IPS DF 19.7 (cell line): ENCODE results near the gene ADAM11.
"Not testable (repeated sequence)": the region's sequence is repeated elsewhere in the genome, so short reads cannot be mapped to it uniquely, and the experiment has no call there.

Experiments used
- DNase-seq: peaks from one replicate; pipeline ENCODE4 v3.0.0-alpha.2; 2013; ENCODE audit warnings: low read depth, low spot score

ADAM11 gene

GRCh38 chr17:44794851-44795413 is 36.1 kb downstream of the ADAM11 start:
- no peak for DNase-seq

GRCh38 chr17:44795421-44795820 is 36.6 kb downstream of the ADAM11 start:
- DNase-seq, result no peak

- no peak for DNase-seq
Observed at GRCh38 chr17:44795928-44796327, 37.1 kb downstream of the ADAM11 start.

GRCh38 chr17:44796731-44797130 is 37.9 kb downstream of the ADAM11 start:
- no peak for DNase-seq

GRCh38 chr17:44797802-44798201 is 39.0 kb downstream of the ADAM11 start:
- DNase-seq, result no peak

- DNase-seq, result no peak
Observed at GRCh38 chr17:44798356-44798755, 39.6 kb downstream of the ADAM11 start.

GRCh38 chr17:44801880-44802279 is 43.1 kb downstream of the ADAM11 start:
- no peak for DNase-seq

- no peak for DNase-seq
Observed at GRCh38 chr17:44804302-44805089, 45.7 kb downstream of the ADAM11 start.

- no peak for DNase-seq
Observed at GRCh38 chr17:44807093-44807816, 48.5 kb downstream of the ADAM11 start.

GRCh38 chr17:44807817-44808155 is 49.0 kb downstream of the ADAM11 start:
- DNase-seq, result no peak

- no peak for DNase-seq
Observed at GRCh38 chr17:44808156-44808555, 49.4 kb downstream of the ADAM11 start.

GRCh38 chr17:44808656-44809388 is 50.0 kb downstream of the ADAM11 start:
- not testable (repeated sequence) for DNase-seq

- no peak for DNase-seq
Observed at GRCh38 chr17:44812263-44812662, 53.5 kb downstream of the ADAM11 start.

- not testable (repeated sequence) for DNase-seq
Observed at GRCh38 chr17:44818508-44818907, 59.7 kb downstream of the ADAM11 start.

GRCh38 chr17:44820631-44821212 is 61.9 kb downstream of the ADAM11 start:
- DNase-seq, result no peak

- not testable (repeated sequence) for DNase-seq
Observed at GRCh38 chr17:44825236-44825635, 66.4 kb downstream of the ADAM11 start.

- no peak for DNase-seq
Observed at GRCh38 chr17:44826123-44826790, 67.5 kb downstream of the ADAM11 start.

- DNase-seq, result no peak
Observed at GRCh38 chr17:44827863-44828262, 69.1 kb downstream of the ADAM11 start.

GRCh38 chr17:44828919-44829522 is 70.2 kb downstream of the ADAM11 start:
- DNase-seq, result no peak

GRCh38 chr17:44829523-44830358 is 71.0 kb downstream of the ADAM11 start, which contains the start of gene GJC1:
Gene GJC1 (minus strand): TSS chr17:44830287. CDS start chr17:44805817, 24,470 bp downstream.
- DNase-seq, result no peak
